HG03025 (cell line): ENCODE results near the gene WASF2.

Experiments
- ATAC-seq: cut with Tn5 transposase; IDR thresholded peaks from one replicate; pipeline ENCODE4 v1.9.1; 2021; ENCODE audit warnings: mild to moderate bottlenecking, moderate library complexity; ENCODE audit not compliant: unreplicated experiment, low FRiP score

The WASF2 gene

GRCh38 chr1:27381969-27382762 lies 107.8 kb downstream of the WASF2 start:
- ATAC-seq = no peak

GRCh38 chr1:27380766-27381733 lies 108.9 kb downstream of the WASF2 start:
- no peak for ATAC-seq

- no peak for ATAC-seq
Measured at GRCh38 chr1:27380224-27380623, 109.7 kb downstream of the WASF2 start.

- ATAC-seq = no peak
Measured at GRCh38 chr1:27379564-27380122, 110.3 kb downstream of the WASF2 start.

GRCh38 chr1:27377760-27378495 lies 112.0 kb downstream of the WASF2 start:
- no peak for ATAC-seq

- no peak for ATAC-seq
Measured at GRCh38 chr1:27374362-27375086, 115.4 kb downstream of the WASF2 start, which contains the start of gene FCN3. Gene FCN3 (minus strand): TSS chr1:27374824. CDS start chr1:27374818, 6 bp downstream.

GRCh38 chr1:27372808-27373690 lies 116.9 kb downstream of the WASF2 start:
- no peak for ATAC-seq

- no peak for ATAC-seq
Measured at GRCh38 chr1:27372022-27372807, 117.8 kb downstream of the WASF2 start.

- ATAC-seq = no peak
Measured at GRCh38 chr1:27368869-27369582, 120.9 kb downstream of the WASF2 start.

GRCh38 chr1:27367160-27367650 lies 122.8 kb downstream of the WASF2 start:
- ATAC-seq = no peak

- peak; percentile 41 for ATAC-seq
Measured at GRCh38 chr1:27366411-27367159, 123.4 kb downstream of the WASF2 start, which contains the start of gene MAP3K6. Gene MAP3K6 (minus strand): TSS chr1:27366961. CDS start chr1:27366597, 364 bp downstream.

GRCh38 chr1:27366113-27366410 lies 123.9 kb downstream of the WASF2 start:
- ATAC-seq = peak; percentile 20

- peak; percentile 19 for ATAC-seq
Measured at GRCh38 chr1:27365372-27366112, 124.4 kb downstream of the WASF2 start.

GRCh38 chr1:27364696-27365371 lies 125.1 kb downstream of the WASF2 start:
- no peak for ATAC-seq
